Anterior cingulate cortex (tissue), 58 donors: ENCODE data around the gene COL8A1.
"Not testable (repeated sequence)": the region's sequence is repeated elsewhere in the genome, so short reads cannot be mapped to it uniquely, and the experiment has no call there.

Experiments used
- DNase-seq, 58 donors: peaks; one replicate each; lab custom pipeline; 2025; lab: John Stamatoyannopoulos, UW

Gene COL8A1

DNA sequence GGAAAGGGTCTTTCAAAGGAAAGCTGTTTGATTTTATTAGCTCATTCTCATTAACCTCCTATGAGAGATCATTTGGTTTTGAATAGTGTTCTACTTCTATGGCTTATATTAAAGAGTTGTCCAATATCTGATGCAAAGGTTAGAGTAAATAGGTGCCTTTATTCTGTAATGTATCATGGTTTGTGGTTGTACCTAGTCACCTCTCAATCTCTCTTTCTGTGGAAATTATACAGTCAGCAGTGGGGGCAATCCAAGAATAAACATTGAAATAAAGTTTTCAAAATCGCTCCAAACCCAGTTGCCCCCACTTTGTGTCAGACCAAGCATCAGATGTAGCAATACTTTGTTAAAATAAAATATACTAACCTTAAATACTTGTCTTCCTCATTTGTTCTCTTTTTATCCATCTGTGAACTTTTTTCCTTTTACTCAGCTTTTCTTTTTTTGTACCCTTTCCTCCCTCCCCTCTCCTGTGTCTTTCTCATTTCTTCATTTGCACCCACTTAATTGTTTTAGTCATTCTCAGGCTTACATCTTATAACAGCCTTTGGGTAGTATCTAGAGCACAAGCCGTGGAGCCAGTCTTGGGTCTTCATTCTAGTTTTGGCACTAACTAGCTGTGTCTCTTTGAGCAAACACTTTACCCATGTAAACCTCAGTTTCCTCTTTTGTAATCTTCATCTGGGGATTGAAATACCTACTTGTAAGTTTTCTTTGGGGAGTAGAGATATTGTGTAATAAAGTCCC lies 196.0 kb downstream of the COL8A1 start:
- DNase-seq = no peak

DNA sequence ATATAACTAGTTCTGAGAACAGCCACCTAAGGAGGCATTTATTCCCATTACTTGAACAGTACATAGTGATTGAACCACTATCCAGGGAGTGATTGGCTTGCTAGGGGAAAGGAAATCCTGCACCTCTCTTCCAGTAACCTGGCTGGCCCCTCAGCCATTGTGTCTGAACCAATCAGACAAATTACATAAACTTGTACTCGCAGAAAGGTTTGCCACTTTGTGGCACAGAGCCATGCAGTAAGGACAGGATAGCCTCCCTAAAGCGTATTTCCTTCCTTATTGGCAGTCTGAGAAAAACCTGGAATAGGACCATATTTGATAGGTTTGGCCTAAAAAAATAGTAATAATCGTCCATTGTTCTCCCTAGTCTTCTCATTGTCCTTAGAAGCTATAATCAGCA lies 198.3 kb downstream of the COL8A1 start:
- no peak for DNase-seq

DNA sequence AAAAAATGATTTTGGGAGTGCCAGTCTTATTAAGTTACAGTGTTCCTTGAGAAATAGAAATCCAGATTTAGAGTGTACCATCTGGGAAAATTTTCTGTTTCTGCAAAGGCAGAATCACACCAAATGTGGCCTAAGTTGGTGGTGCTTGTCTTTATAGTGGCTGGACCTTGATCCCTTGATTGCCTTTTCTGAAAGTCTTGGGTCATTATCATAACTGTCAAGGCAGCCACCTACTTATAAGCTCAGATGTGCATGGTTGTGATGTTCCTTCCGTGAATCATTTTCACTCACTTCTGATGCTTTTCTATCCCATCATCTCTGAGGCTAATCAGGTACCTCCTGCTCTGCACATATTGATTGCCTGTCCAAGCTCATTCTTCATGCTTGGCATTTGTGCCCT lies 199.3 kb downstream of the COL8A1 start:
- DNase-seq = no peak

DNA sequence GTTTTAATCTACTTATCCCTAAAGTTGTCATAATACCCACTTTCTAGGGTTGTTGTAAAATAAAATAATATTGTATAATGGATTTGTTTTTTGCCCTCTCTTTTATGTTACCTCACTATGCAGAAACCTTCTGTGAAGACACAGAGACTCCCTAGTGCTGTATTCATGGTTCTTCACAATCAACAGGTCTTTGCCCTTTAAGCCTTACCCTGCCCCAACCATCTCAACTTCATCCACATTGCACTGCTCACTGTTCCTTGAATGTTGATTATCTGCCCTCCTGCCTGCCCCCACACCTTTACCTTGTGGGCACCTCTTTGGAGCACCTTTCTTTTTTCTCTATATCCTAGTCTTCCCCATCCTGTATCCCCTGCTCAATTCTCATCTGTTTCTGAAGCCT lies 200.4 kb downstream of the COL8A1 start:
- DNase-seq = no peak

DNA sequence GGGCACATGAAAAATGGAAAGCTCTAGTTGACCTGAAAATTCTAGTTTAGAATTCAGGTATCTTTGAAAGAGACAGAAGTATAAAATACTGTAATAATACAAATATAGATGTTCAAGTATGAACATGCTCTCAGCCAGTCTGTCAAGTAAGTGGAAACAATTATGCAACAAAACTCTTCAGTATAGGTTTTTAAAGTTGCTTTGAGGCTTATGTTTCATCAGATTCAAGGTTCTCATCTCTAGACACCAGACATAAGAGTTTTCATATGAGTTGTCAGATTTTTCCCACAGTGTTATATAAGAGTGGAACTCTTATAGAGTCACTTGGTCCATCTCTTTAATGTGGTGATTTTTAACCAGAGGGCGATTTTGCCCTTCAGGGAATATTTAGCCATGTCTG lies 201.2 kb downstream of the COL8A1 start:
- DNase-seq = no peak

DNA sequence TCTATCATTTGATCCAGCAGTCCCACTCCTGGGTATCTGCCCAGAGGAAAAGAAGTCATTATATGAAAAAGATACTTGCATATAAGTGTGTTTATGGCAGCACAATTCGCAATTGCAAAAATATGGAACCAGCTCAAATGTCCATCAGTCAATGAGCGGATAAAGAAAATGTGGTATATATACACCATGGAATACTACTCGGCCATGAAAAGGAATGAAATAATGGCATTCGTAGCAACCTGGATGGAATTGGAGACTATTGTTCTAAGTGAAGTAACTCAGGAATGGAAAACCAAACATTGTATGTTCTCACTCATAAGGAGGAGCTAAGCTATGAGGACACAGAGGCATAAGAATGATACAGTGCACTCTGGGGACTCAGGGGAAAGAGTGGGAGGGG lies 203.6 kb downstream of the COL8A1 start:
- DNase-seq = not testable (repeated sequence)

DNA sequence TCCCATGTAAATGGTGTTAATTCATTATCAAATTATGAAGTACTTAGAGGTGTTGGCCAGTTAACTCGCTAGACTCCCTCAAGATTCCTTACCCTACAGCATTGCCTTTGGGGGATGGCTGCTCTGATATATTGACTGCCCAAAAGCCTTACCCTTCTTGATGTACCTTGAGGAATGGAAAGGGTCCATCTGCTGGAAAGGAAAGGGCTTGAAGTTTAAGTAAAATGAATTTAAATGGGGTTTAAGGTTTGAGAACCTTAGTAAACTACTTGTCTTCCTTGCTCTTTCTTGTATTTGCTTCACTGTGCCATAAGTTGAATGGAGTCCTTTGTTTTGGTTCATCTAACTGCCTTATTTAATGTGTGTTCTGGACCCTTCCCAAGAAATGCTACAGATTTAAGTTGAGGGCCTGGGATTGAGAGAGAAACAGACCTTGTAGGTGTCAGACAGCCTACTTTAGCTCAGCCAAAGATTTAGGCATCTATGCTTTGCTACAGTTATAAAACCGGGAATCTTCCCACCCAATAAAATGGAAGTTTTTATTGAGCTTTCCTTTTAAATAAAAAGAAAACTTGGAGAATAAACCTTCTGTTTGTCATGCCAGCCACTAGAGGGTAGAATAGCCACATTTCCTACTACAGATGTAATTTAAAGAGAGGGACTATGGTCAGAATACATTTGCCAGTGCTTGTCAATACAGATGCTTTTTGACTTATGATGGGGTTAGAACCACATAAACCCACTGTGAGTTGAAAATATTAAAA lies 204.6 kb downstream of the COL8A1 start:
- DNase-seq = peak in 1 of 58 donors; percentile 28

DNA sequence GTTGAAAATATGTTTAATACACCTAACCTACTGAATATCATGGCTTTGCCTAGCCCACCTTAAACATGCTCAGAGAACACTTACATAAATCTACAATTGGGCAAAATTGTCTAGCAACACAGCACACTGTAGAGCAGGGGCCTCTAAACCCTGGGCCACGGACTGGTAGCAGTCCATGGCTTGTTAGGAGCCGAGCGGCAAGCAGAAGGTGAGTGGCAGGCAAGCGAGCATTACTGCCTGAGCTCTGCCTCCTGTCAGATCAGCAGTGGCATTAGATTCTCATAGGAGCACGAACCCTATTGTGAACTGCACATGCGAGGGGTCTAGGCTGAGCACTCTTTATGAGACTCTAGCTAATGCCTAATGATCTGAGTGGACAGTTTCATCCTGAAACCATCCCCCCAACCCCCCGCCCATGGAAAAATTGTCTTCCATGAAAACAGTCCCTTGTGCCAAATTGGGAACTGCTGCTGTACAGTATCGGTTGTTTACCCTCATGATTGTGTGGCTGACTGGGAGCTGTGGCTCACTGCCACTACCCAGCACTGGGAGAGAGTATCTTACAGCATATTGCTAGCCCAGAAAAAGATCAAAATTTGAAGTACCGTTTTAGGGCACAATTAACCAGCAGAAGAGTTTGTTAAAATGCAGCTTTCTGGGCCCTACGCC lies 205.3 kb downstream of the COL8A1 start:
- DNase-seq = peak in 1 of 58 donors; percentile 4

DNA sequence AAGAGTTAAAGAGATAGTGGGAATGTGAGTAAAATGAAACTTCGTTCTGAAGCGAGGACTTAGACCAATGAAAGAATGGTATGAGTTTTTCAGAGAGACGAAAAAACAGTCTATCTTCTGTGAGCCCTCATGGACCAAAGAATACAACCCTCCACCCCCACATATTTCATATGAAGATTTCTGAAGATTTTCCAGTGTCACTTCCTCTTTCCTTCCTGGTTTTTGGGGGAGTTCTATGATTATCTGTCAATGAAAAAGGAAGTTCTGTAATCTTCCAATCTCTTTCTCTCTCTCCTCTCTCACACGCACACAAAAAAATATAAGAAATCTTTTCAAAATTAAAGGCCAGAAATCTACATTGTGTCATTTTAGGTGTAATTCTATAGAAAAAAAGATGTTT lies 206.9 kb downstream of the COL8A1 start:
- DNase-seq = no peak

DNA sequence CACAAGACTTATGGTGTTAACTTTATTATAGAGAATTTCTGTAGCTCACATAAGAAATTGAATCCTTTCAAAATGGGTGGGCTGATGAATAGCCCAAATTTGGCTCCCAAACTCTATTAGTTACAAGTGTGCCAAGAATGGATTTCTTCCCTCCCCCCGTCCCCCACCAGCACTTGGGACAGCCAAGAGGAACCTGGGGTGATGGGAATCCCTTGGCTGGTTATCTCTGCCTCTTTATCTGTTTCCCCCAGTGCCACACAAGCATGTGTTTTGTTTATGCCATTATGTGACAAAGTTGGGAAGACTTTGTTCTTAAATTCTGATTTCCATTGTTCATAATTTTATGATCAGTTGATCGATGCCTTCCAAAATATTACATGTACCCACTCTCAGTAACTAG lies 207.6 kb downstream of the COL8A1 start:
- no peak for DNase-seq

DNA sequence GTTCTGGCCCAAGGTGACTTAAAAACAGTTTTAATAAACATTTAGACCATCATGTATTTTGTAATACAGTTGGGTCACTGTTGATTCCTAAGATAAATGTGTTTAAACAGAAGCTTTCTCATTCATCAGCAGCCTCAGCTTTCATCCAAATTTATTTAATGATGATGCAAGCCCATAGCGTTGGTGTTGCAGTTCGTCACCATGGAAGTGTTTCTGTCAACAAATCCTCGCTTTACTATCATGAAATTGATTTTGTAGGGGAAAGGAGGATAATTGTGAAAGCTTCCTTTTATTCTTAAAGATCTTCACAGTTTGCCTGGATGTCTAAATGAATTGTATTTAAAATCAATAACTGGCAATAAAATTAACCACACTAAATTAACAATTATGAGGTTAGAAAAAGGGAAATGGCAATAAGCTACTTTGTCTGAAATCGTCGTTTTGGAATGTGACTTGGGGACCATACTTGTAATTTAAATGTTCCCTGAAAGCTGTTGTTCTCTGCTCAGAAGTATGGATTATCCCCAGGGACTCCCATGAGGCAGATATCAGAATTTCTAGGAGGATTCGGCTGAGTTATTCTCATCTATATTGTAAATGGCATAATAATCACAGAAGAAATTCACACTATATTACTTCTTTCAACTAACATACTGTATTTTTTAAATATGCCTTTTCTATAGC lies 208.2 kb downstream of the COL8A1 start:
- DNase-seq = no peak

DNA sequence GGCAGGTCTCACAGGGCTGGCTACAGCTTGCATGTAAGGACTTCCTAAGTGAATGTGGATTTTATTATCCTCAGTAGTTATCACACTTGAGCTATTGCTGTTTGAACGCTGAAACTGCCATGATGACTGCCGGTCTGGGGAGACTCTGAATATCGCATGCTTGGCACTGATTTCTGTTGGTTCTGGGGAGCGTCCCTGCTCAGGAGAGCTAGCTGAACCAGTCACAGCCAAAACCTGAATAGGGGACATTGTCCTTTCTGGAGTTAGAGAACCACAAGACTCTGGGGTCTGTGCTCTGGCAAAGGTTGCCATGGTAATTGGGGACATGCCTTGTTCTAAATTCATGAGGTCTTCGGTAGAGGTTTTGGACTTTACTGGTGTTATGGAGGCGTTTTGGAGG lies 210.0 kb downstream of the COL8A1 start:
- no peak for DNase-seq
